HEK293 (cell line): ENCODE results near the gene KIAA0586.

Experiments
- CTCF ChIP-seq: fragments of 450-650 bp; formaldehyde crosslinking; IDR thresholded peaks from 2 replicates; pipeline ENCODE4 v1.5.1; 2016; ENCODE audit warnings: missing biosample characterization, missing genetic modification characterization
- KLF16 ChIP-seq: fragments of 450-650 bp; formaldehyde crosslinking; IDR thresholded peaks from 2 replicates; pipeline ENCODE4 v1.5.1; 2017; ENCODE audit warnings: missing biosample characterization, missing genetic modification characterization
- REPIN1 ChIP-seq: fragments of 450-650 bp; formaldehyde crosslinking; IDR thresholded peaks from 2 replicates; pipeline ENCODE4 v1.5.1; 2017; ENCODE audit warnings: missing biosample characterization, missing genetic modification characterization, low read depth
- ZBTB26 ChIP-seq: fragments of 450-650 bp; formaldehyde crosslinking; optimal IDR thresholded peaks from 2 replicates; pipeline ENCODE3; 2016; ENCODE audit warnings: missing biosample characterization, mild to moderate bottlenecking, missing genetic modification characterization
- ZIC2 ChIP-seq: fragments of 450-650 bp; formaldehyde crosslinking; IDR thresholded peaks from 2 replicates; pipeline ENCODE4 v1.5.1; 2016; ENCODE audit warnings: missing biosample characterization, missing genetic modification characterization
- ZNF24 ChIP-seq: fragments of 450-650 bp; formaldehyde crosslinking; IDR thresholded peaks from 2 replicates; pipeline ENCODE4 v1.5.1; 2016; ENCODE audit warnings: missing biosample characterization, missing genetic modification characterization
- ZNF311 ChIP-seq: fragments of 450-650 bp; formaldehyde crosslinking; IDR thresholded peaks from 2 replicates; pipeline ENCODE4 v1.5.1; 2017; ENCODE audit warnings: missing biosample characterization, missing genetic modification characterization, borderline replicate concordance
- ZNF416 ChIP-seq: fragments of 450-650 bp; formaldehyde crosslinking; IDR thresholded peaks from 2 replicates; pipeline ENCODE4 v1.5.1; 2016; ENCODE audit warnings: missing biosample characterization, missing genetic modification characterization
- ZNF510 ChIP-seq: fragments of 450-650 bp; formaldehyde crosslinking; IDR thresholded peaks from 2 replicates; pipeline ENCODE4 v1.5.1; 2018; ENCODE audit warnings: mild to moderate bottlenecking, missing genetic modification characterization, missing biosample characterization; ENCODE audit not compliant: insufficient replicate concordance
- ZNF560 ChIP-seq: fragments of 450-650 bp; formaldehyde crosslinking; IDR thresholded peaks from 2 replicates; pipeline ENCODE4 v1.5.1; 2017; ENCODE audit warnings: missing biosample characterization, missing genetic modification characterization, borderline replicate concordance
- ZSCAN16 ChIP-seq: fragments of 450-650 bp; formaldehyde crosslinking; IDR thresholded peaks from 2 replicates; pipeline ENCODE4 v1.5.1; 2016; ENCODE audit warnings: missing biosample characterization, missing genetic modification characterization
- TF ChIP-seq, protein P1 (sequence below): fragments of 450-650 bp; formaldehyde crosslinking; IDR thresholded peaks from 2 replicates; pipeline ENCODE4 v1.5.1; 2016; ENCODE audit warnings: missing biosample characterization, missing genetic modification characterization
- TF ChIP-seq, protein P2 (sequence below): fragments of 450-650 bp; formaldehyde crosslinking; IDR thresholded peaks from 2 replicates; pipeline ENCODE4 v1.5.1; 2017; ENCODE audit warnings: missing biosample characterization, missing genetic modification characterization
- TF ChIP-seq, protein P3 (sequence below): fragments of 450-650 bp; formaldehyde crosslinking; IDR thresholded peaks from 2 replicates; pipeline ENCODE4 v1.5.1; 2016; ENCODE audit warnings: missing biosample characterization, missing genetic modification characterization

DNA sequence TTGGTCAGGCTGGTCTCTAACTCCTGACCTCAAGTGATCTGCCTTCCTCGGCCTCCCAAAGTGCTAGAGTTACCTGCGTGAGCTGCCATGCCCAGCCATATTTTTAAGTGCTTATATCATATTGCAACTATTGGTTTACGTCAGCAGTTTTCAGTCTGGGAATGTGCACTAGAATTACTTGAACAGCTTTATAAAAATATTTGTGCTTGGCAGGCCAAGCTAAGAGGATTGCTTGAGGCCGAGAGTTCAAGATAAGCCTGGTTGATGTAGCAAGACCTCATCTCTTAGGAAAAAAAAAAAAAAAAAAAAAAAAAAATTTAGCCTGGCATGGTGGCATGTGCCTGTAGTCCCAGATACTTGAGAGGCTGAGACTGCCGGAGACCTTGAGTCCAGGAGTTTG, 17.1 kb downstream of the KIAA0586 start:
- TF ChIP-seq ZIC2 (tag by site-specific recombination) (no peak), ZSCAN16 (no peak), CTCF (tag by site-specific recombination) (no peak), ZNF24 (no peak), KLF16 (tag by site-specific recombination) (no peak), ZBTB26 (tag by site-specific recombination) (no peak), ZNF416 (no peak), ZNF510 (tag by site-specific recombination) (no peak), ZNF560 (no peak), REPIN1 (tag by site-specific recombination) (no peak), ZNF311 (tag by site-specific recombination) (no peak)
- TF ChIP-seq, protein P1, sequence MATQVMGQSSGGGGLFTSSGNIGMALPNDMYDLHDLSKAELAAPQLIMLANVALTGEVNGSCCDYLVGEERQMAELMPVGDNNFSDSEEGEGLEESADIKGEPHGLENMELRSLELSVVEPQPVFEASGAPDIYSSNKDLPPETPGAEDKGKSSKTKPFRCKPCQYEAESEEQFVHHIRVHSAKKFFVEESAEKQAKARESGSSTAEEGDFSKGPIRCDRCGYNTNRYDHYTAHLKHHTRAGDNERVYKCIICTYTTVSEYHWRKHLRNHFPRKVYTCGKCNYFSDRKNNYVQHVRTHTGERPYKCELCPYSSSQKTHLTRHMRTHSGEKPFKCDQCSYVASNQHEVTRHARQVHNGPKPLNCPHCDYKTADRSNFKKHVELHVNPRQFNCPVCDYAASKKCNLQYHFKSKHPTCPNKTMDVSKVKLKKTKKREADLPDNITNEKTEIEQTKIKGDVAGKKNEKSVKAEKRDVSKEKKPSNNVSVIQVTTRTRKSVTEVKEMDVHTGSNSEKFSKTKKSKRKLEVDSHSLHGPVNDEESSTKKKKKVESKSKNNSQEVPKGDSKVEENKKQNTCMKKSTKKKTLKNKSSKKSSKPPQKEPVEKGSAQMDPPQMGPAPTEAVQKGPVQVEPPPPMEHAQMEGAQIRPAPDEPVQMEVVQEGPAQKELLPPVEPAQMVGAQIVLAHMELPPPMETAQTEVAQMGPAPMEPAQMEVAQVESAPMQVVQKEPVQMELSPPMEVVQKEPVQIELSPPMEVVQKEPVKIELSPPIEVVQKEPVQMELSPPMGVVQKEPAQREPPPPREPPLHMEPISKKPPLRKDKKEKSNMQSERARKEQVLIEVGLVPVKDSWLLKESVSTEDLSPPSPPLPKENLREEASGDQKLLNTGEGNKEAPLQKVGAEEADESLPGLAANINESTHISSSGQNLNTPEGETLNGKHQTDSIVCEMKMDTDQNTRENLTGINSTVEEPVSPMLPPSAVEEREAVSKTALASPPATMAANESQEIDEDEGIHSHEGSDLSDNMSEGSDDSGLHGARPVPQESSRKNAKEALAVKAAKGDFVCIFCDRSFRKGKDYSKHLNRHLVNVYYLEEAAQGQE = no peak
- TF ChIP-seq, protein P2, sequence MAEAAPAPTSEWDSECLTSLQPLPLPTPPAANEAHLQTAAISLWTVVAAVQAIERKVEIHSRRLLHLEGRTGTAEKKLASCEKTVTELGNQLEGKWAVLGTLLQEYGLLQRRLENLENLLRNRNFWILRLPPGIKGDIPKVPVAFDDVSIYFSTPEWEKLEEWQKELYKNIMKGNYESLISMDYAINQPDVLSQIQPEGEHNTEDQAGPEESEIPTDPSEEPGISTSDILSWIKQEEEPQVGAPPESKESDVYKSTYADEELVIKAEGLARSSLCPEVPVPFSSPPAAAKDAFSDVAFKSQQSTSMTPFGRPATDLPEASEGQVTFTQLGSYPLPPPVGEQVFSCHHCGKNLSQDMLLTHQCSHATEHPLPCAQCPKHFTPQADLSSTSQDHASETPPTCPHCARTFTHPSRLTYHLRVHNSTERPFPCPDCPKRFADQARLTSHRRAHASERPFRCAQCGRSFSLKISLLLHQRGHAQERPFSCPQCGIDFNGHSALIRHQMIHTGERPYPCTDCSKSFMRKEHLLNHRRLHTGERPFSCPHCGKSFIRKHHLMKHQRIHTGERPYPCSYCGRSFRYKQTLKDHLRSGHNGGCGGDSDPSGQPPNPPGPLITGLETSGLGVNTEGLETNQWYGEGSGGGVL (tag by site-specific recombination) = no peak
- TF ChIP-seq, protein P3, sequence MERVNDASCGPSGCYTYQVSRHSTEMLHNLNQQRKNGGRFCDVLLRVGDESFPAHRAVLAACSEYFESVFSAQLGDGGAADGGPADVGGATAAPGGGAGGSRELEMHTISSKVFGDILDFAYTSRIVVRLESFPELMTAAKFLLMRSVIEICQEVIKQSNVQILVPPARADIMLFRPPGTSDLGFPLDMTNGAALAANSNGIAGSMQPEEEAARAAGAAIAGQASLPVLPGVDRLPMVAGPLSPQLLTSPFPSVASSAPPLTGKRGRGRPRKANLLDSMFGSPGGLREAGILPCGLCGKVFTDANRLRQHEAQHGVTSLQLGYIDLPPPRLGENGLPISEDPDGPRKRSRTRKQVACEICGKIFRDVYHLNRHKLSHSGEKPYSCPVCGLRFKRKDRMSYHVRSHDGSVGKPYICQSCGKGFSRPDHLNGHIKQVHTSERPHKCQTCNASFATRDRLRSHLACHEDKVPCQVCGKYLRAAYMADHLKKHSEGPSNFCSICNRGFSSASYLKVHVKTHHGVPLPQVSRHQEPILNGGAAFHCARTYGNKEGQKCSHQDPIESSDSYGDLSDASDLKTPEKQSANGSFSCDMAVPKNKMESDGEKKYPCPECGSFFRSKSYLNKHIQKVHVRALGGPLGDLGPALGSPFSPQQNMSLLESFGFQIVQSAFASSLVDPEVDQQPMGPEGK (tag by site-specific recombination) = no peak
